HG03442 (cell line): Measurements from ENCODE around the gene FHIT.
"Not testable (repeated sequence)": the region's sequence is repeated elsewhere in the genome, so short reads cannot be mapped to it uniquely, and the experiment has no call there.

Source experiments
- ATAC-seq: cut with Tn5 transposase; IDR thresholded peaks from one replicate; pipeline ENCODE4 v1.9.1; 2021; ENCODE audit warnings: mild to moderate bottlenecking, moderate library complexity; ENCODE audit not compliant: unreplicated experiment

FHIT gene

DNA sequence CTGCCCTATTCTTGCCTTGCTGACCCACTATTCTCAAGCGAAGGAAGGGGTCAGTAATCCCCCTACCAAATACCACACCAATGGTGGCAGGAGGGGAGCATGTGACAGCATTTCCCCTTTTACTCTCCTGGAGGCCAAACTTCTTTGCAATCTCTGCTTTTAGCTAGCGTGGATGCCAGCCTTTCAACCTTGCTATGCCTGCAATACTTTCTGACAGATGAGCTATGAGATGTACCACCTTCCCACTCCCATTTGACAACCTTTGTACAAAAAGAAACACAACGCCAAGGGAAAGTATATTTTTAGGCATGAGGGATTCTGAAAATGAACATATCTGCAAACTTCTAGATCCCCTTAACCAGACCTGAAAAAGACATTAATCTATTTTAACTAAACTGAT lies 302.1 kb downstream of the FHIT start:
- no peak for ATAC-seq

DNA sequence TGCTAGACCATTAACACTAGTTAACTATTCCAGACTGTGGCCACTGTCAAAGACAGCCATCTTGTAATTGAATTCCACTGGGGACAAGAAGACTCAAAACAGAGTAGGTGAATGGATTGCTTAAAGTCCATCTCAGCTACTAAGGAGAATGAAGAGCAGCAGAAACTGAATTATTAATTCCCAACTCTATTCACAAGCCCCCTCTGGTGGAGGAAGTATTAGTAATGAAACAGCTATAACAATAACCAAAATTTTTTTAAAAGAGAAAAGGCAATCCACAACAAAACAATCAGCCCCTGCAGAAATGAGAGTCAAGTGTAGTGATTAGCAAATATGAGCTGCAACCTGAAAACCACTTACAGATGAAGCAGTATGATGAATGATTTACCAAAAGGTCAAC lies 302.8 kb downstream of the FHIT start:
- ATAC-seq = no peak

DNA sequence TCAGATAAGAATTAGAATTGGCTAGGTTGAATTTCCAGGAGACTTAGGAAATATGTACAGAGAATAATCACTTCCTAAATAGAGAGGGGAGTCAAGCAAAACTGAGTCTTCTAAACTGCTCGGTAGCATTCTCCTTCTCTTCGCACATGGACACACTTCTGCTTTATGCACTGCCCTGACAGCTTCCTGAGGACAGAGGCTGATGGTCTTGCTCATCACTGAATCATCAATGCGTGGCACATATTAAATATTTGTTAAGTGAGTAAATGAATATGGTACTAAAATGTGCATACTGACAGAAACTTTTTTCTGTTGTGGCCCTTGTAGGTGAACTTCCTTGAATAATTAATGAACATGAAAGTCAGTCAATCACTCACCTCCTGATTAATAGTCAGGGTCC lies 315.5 kb downstream of the FHIT start:
- no peak for ATAC-seq

DNA sequence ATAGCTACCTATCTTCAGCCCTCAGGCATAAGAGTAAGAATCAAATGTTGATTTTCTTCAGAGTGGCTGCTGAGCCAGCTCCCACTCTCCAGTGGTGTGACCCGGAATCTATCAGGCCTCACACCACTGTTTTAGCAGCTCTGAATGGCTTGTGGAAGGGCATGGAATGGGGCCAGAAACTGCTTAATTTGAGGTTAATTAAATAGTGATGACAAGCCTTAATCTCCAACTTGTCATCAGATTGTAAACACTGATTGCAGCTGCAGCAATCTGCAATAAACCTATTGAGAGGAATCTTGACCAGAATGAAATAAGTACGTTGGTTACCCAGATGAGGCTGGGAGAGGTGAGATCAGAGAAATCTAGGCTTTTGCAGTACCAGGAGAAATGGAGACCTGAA lies 317.4 kb downstream of the FHIT start:
- no peak for ATAC-seq

DNA sequence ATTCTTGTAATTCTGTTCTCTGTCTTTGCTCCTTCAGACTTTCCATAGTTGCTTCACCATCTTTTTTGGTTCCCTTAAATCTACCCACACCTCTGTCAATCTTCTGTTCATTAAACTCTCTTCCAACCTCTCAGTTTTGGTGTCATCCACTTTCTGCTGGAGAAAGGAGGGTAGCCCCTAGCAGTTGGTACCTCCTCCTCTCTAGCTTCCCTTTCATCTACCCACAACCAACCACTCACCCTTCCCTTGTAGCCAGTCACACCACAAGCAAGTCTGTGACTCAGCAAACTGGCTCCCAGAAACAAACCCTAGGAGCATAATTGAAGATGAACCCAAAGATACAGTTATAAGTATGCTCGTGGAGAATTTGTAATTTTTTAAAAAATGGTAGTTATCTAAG lies 318.6 kb downstream of the FHIT start:
- ATAC-seq = no peak

DNA sequence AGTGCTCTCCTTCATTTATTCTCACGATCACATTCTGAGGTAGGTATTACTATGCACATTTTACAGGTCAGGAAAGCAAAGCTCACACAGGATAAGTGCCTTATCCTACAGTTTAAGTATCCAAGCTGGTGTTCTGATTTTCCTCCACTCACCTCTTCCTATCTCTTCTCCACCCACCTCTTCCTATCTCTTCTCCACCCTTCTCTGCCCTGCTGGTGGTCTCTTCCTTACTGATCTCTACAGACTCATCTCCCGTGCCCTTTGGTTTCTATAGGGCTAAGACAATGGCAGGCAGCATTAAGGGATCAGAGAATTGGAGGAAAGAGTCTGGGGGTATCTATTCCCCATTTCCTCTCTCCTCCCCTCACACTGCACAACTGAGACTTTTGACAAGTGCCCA lies 319.1 kb downstream of the FHIT start:
- no peak for ATAC-seq

- ATAC-seq = no peak
Measured at GRCh38 chr3:60931452-60931851, 319.8 kb downstream of the FHIT start.

DNA sequence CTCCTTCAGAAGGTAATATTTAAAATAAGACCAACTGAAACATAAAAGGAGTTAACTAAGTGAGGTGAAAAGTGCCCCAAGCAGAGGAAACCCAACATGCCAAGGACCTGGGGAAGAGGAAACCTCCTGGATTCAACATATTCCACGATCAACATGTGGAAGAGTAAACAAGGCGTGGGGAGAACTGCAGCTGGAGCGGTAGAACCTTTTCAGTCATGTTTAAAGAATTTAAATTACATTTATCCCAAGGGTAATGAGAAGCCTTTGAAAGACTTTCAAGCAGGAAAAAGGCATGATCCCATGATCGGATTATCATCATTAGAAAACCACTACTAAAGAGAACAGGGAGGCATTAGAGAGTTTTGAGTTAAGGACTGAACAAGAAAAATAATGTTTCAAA lies 330.7 kb downstream of the FHIT start:
- ATAC-seq = no peak

DNA sequence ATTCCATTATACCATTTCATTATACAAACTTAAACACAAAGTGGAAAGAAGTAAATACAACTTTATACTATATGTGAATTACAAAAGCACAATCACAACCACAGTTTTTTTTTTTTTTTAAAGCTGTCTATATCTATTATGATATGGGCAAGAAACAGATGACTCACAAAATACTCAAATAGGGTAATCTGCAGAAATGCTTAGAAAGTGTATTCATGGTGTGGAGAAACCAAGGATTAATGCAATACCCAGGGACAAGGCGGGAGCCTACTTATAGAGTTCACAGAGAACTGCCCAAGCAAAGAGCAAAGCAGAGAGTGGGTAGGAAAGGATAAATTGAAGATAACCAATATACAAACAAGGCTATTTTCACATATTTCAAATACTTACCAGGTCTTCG lies 332.0 kb downstream of the FHIT start:
- ATAC-seq = no peak

- no peak for ATAC-seq
Measured at GRCh38 chr3:60917141-60917540, 334.1 kb downstream of the FHIT start.

DNA sequence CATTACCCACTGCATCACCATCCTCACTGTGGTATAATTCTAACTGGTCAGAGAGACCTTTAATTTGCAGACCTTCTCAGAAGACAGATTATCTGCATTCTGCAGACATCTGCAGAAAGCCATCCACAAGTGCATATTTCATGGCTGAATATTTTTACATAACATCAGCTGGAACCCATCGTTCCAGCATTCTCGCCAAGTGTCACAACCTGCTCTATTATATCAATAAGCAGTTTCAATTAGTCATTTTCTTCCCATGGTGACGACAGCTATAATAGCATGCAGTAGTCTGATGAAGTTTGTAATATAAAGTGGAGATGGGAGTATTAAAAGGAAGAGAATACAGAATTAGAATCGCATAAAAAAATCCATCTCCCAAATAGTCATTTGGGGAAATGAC lies 334.7 kb downstream of the FHIT start:
- no peak for ATAC-seq

DNA sequence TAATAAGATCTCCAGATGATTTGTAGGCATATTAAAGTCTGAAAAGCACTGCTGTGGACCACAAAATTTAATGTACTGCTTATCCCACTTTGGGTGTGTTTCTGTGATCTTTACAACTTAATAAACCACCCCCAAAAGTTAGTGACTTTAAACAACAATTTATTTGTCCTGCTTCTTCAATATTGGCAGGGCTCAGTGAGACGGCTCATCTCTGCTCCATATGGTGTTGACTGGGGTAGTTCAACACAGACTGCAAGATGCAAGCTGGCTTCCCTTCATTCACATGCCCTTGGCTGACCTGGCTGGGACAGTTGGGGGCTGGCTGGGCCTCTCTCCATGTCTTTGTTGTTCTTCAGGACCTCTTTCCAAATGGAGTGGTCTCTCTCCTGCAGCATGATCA lies 337.8 kb downstream of the FHIT start:
- ATAC-seq = no peak

DNA sequence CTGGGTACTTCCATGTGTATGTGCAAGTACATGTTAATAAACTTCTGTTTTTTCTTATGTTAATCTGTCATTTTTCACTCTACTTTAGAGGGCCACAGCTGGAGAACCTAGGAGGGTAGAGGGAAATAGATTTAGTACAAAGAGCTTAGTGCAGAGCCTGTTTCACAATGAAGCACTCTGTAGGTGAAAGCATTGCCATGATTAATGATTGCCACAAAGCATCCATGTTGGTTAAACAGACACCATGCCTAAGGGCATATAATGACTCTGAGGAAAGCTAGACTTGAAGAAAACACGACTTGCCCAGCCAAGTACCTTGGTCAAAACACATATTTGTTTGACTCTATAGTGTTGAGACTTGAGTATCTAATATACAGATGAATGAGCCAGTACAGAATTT lies 338.4 kb downstream of the FHIT start:
- ATAC-seq = no peak

GRCh38 chr3:60912142-60912541 lies 339.1 kb downstream of the FHIT start:
- ATAC-seq = no peak

DNA sequence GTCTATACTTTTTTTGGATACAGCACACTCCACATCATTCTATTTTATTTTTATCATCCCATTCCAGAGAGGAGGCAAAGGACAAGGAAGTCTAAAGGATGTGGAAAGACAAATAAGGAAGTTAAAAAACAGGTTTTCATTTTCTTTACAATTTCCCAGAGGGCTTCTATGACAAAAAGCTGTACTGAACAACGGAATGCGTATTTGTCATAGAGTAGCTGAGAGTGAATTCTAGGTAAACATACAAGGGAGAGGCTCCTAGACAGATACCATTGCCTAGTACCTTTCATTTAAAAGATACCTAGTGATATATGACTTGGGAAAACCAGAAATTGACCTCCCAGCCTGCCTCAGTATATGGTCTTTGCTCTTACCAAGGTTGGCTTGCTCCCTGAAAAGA lies 341.7 kb downstream of the FHIT start:
- ATAC-seq = no peak

DNA sequence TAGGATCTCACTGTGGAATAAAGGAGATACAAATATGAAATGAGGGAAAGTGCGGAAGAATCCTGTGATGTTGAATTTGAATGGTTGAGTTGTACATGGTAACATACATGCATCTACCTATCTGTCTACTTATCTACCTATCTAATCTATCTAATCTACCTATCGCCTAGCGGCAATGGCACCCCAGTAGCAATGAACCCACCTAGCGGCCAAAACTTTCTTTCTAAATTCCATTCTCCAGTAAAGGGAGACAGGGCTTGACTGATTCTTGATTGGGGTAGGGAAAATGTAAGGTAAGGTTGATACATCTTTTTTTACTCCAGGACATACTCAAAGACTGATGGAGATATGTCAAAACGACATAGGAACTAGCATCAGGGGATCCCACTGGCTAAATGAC lies 345.0 kb downstream of the FHIT start:
- ATAC-seq = no peak

DNA sequence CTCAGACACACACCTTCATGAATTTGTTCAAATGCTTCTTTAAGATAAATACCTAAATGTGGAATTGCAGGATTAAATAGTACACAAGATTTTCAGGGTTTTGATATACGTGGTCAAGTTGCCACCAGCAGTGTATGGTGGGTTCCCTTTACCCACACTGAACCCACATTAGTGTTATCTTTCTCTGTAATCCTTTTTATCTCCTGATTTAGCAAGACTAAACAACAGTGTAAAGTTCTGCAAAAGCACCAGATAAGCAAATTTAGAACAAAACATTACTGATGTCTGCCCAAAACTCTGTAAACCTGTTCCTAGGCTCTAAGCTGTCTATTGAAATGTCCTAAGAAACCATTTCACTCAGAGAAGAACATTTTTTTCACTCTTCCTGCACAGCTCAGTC lies 352.9 kb downstream of the FHIT start:
- no peak for ATAC-seq

GRCh38 chr3:60893946-60894345 lies 357.3 kb downstream of the FHIT start:
- ATAC-seq = no peak

GRCh38 chr3:60890226-60890625 lies 361.0 kb downstream of the FHIT start:
- ATAC-seq = no peak

DNA sequence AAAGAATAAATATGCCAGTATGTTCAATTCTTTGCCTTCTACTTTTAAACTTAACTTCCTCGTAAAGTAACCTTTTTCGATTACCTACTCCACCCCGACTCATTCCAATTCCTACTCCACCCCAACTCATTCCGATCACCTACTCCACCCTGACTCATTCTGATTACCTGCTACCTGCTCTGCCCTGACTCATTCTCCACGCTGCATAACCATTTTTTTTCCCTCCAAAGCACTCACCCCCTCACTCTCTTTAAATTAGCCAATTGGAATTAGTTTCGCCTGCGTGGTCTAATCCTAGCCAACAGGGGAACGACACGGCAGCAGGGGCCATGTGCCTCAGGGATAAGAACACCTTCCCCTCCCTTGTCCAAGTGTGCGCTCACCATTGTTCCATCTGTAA lies 362.3 kb downstream of the FHIT start:
- ATAC-seq = not testable (repeated sequence)

- no peak for ATAC-seq
Measured at GRCh38 chr3:60887574-60887973, 363.7 kb downstream of the FHIT start.

DNA sequence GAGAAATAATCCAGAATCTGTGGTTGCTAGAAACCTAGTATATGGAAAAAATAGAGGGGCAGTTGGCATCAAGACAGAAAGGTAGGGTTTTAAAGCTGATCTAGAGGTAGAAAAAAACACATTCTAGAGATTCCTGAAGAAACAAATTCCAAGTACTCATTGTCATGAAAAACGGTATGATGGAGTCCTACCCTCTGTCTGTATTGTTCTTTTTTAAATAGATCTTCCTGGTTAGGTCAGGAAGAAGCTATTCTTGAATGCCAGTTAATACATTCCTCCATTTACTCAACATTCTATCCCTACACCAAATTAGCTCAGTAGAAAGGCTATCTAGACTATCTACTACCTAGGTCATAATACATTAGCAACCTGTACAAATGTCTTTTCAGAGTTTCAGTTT lies 364.7 kb downstream of the FHIT start:
- no peak for ATAC-seq

DNA sequence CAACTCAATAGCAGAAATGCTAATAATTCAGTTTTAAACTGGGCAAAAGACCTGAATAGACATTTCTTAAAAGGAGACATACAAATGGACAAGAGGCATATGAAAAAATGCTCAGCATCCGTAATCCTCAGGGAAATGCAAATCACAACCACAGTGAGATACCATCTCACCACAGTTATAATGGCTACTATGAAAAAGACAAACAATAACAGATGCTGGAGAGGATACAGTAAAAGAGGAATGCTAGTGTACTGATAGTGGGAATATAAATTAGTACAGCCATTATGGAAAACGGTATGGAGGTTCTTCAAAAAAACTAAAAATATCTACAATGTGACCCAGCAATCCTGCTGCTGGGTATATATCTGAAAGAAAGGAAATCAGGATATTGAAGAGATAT lies 367.2 kb downstream of the FHIT start:
- ATAC-seq = no peak

DNA sequence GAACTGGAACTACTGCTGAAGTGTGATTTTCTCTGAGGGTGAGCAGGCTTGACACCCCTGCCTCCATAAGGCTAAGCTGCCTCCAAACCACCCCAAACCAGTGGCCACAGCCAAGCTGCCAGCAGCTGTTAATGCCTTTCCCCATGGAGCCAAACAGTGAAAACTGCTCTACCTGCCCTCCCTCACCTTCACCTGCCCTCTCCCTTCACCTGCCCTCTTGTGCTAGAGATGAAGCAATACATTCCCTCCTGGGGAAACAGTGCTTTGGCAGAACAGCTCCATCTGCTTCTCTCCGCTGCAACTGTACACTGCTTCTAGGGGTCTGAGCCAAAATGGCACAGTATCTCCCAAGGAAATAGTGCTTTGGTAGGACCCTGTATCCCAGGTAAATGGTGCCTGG lies 374.1 kb downstream of the FHIT start:
- no peak for ATAC-seq
